Measurements from ENCODE around the gene TPRN.
A peak's percentile ranks its signal among the peaks of the same experiment; 100 is the strongest.

TPRN gene

GRCh38 chr9:137224830-137225694 lies 24.5 kb upstream of the TPRN start, which contains the start of gene CYSRT1:
Gene CYSRT1, plus strand, starts transcription at chr9:137225174. Its CDS starts 448 bp downstream, at chr9:137225622.
- no peak for DNase-seq

- peak; percentile 91 for DNase-seq
Measured at GRCh38 chr9:137223078-137223970, 22.8 kb upstream of the TPRN start.

DNA sequence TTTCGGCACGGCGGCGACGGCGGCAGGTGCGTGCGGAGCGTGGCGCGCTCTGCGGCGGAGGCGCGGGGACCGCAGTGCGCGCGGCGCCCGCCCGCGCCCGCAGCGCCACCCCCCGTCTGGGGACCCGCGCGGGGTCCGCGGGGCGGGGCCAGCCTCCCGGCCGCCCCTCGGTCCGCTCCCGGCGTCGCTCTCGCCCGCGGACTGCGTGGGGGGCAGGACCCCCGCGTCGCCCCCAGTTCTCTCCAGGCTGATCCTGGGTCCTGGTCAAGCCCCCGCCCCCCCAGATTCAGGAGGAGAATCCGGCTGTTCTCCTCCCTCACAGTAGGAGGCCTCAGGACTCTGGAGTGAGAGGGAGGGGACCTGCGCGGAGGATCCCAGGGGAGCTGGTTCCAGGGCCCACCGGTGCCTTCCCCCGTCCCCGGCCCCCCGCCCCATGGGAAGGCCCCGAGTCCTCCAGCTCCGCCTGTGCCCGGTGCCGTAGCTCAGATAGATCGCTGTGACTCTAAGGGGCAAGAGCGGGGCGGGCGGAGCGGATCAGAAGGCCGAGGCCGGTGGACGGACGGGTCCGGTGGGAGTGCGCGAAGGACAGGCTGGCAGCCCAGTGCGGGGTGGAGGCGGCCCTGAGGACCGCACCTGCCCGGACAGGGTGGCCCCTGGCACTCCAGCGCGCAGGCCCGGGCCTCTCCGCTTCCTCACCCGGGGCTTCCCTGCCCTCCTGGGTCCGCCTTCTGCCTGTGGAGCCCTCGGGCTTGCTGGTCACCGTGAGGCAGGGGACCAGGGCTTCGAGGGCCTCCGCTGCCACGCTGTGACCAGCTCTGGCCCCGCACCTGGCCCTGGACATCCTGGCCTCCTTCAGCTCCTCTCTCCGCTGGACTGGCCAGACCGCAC lies 21.9 kb upstream of the TPRN start, which contains the start of gene RNF208:
TSS of gene RNF208 (minus strand) at position 51 of the 888 bp plus-strand sequence. CDS start 1,028 bp downstream, outside the sequence.
- no peak for DNase-seq

DNA sequence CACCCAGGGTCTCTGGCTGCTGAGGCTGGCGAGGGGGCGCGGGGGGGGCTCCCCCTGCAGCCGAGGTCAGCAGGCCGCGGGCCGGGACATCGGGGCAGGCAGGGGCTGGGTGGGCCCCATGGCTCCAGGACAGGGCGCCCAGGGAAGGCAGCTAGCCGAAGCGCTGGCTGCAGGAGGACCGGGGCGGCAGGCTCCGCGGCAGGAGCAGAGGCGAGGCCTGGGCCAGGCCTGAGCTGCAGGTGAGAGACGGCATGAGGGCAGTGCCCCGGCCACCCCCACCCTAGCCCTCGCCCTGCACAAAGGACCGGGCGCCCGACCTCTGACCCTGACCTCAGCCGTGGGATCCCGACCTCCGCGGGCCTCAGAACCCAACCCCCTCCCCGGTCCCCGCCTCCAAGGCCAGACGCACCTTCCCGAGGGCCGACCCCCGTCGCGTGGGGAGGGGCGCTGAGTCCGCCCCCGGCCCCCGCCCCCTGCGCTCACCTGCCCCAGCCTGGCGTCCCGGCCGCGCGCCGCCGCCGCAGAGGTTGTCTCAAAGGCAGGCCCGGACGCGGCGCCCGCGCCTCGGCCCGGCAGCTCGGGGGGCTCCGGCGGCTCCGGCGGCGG lies 21.1 kb upstream of the TPRN start:
- no peak for DNase-seq

DNA sequence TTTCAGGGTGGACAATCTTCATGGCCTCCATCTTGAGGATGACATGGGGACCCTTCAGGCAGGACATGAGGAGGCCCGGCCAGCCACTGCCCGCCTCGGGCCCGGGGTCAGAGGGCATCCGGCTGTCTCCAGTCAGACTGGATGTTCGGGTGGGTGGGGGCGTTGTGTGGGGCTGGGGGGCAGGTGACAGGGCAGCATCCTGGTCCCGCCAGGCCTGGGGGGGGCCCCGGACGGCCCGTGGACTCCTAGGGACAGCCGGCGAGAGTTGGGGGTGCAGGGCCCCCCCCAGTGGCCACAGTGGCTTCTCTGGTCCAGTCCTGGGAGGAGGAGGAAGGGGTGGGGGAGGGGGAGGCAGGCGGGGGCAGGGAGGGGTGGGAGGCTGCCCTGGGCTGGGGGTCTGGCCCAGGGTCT lies 20.6 kb upstream of the TPRN start:
- DNase-seq: no peak

GRCh38 chr9:137220317-137221094 lies 20.0 kb upstream of the TPRN start:
- DNase-seq: no peak

GRCh38 chr9:137219757-137220316 lies 19.3 kb upstream of the TPRN start:
- DNase-seq: no peak

DNA sequence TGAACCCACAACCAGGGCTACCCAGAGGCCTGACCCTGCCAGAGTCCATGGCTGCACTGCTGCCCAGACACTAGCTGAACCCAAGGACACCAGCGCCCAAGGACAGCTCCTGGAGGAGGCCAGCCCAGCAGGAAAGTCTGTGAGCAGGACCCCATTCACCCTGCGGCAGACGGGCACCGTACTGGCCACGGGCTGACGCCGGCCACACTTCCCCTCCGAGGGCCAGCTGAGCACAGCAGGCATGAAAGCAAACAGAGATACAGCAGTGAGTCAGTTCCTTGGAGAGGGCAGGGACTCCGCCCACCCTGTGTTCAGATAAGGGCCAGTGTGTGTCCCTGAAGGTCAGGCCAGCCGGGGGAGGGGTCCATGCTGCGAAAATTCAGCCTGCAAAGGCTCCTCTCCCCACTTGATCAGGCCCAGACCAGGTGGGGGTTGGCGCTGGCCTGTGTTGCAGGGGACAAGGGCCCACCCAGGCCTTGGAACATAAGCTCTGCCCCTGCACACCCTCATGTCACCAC lies 18.3 kb upstream of the TPRN start:
- DNase-seq: no peak

DNA sequence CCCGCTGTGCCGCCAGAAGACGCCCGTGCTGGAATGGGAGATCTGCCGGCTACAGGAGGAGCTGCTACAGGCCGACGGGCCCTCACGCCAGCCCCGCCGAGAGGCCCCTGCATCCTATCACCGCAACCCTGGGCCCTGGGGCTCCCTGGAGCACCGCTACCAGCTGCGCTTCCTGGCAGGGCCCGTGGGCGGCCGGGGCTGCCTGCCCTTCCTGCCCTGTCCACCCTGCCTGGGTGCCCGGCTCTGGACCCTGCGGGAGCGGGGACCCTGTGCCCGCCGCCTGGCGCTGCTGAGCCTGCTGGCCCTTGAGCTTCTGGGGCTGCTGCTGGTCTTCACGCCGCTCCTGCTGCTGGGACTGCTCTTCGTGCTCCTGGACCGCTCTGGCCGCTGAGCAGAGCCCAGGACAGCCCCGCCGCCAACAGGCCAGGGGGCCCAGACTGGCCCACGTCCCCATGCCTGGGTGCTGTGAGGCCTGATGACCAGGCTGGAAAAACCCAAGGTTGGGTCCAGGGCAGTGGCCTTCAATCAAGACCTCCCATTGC lies 17.7 kb upstream of the TPRN start:
- DNase-seq: no peak

GRCh38 chr9:137217276-137218211 lies 17.0 kb upstream of the TPRN start:
- peak; percentile 64 for DNase-seq

GRCh38 chr9:137216188-137216965 lies 15.8 kb upstream of the TPRN start:
- no peak for DNase-seq

GRCh38 chr9:137215196-137215986 lies 14.8 kb upstream of the TPRN start:
- DNase-seq: no peak

GRCh38 chr9:137214620-137215019 lies 14.1 kb upstream of the TPRN start:
- no peak for DNase-seq

GRCh38 chr9:137213160-137214060 lies 12.9 kb upstream of the TPRN start:
- DNase-seq: peak; percentile 11

GRCh38 chr9:137212520-137212919 lies 12.0 kb upstream of the TPRN start:
- no peak for DNase-seq

GRCh38 chr9:137211532-137211931 lies 11.0 kb upstream of the TPRN start:
- no peak for DNase-seq
